Spleen (tissue), 7 donors: ENCODE results near the gene CDC42BPB.
A peak's percentile ranks its signal among the peaks of the same experiment; 100 is the strongest.

Experiments used
- POLR2AphosphoS5 ChIP-seq, 3 donors: sonication (generic); formaldehyde crosslinking; IDR thresholded peaks; one replicate each; pipeline ENCODE4 v1.5.1; 2017; ENCODE audit warnings: antibody characterized with exemption in 3 of 3
- TF ChIP-seq, protein P1 (sequence below), 11 experiments: fragments of 200-600 bp in 7 of 11; fragments of 450-650 bp in 4 of 11; sonication (generic) in 4 of 11; IDR thresholded peaks in 8 of 11; conservative IDR thresholded peaks in 3 of 11; 1 replicate in 7 of 11; 2 replicates in 4 of 11; pipeline versions ENCODE4 v1.4.0 to v1.8.0; 2016 to 2021; ENCODE audit warnings: antibody characterized with exemption in 11 of 11, inconsistent platforms in 4 of 11, mild to moderate bottlenecking in 1 of 11
- donor health status: DM: no; HTN: no; CAD: no; lungs with moderate emphysema.
- donor health status: DM: no; HTN: no; CAD: no.
- donor health status: DM: no; HTN: no; CAD: no.

DNA sequence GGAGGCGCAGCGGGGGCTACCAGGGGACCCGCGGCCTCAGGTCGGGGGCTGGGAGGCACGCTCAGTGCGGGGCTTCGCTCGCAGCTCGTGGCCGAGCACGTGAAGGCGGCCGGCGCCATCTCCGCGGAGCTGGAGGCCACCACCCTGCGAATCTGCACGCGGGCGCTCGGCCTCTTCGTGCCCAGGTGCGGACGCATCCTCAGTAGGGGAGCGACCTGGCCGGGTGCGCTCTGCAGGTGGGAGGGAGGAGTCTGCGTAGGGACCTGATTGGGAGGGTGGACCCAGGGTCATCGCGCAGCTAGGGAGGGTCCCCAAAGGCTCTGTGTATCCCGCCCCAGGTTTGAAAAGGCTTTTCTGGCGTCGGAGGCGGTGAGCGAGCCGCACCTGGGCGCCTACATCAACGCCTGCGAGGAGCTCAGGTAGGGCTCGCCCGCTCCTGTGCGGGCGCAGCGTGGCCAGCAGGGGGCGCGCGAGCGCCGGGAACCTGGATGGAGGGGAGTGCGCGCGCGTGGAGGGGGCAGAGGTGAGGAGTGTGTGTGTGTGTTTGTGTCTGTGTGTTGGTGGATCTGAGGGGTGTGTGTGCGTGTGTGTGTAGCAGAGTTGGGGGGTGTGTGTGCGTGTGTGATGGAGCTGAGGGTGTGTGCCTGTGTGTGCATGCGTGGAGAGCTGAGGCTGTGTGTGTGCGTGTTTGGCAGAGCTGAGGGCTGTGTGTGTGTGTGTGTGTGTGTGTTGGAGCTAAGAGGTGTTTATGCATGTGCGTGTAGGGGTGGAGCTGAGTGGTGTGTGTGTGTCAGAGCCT lies 47.5 kb upstream of the CDC42BPB start:
- TF ChIP-seq, protein P1, sequence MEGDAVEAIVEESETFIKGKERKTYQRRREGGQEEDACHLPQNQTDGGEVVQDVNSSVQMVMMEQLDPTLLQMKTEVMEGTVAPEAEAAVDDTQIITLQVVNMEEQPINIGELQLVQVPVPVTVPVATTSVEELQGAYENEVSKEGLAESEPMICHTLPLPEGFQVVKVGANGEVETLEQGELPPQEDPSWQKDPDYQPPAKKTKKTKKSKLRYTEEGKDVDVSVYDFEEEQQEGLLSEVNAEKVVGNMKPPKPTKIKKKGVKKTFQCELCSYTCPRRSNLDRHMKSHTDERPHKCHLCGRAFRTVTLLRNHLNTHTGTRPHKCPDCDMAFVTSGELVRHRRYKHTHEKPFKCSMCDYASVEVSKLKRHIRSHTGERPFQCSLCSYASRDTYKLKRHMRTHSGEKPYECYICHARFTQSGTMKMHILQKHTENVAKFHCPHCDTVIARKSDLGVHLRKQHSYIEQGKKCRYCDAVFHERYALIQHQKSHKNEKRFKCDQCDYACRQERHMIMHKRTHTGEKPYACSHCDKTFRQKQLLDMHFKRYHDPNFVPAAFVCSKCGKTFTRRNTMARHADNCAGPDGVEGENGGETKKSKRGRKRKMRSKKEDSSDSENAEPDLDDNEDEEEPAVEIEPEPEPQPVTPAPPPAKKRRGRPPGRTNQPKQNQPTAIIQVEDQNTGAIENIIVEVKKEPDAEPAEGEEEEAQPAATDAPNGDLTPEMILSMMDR (IDR thresholded peaks at IDR 0.05 in 8 of 11, conservative IDR thresholded peaks at IDR 0.05 in 3 of 11) = peak; percentile 93 to 98 (median 96)
- peak in 2 of 3 donors; percentile 54 to 76 for TF ChIP-seq POLR2AphosphoS5 (IDR thresholded peaks at IDR 0.05)
